Measurements from ENCODE around the gene MYH9.
"Not testable (repeated sequence)": the region's sequence is repeated elsewhere in the genome, so short reads cannot be mapped to it uniquely, and the experiment has no call there.

The MYH9 gene

GRCh38 chr22:36262307-36262706 is 125.5 kb downstream of the MYH9 start:
- not testable (repeated sequence) for DNase-seq

- not testable (repeated sequence) for DNase-seq
Measured at GRCh38 chr22:36261675-36262074, 126.1 kb downstream of the MYH9 start.

GRCh38 chr22:36259615-36260300 is 128.0 kb downstream of the MYH9 start:
- no peak for DNase-seq

- no peak for DNase-seq
Measured at GRCh38 chr22:36258701-36259614, 128.8 kb downstream of the MYH9 start.

GRCh38 chr22:36257948-36258670 is 129.7 kb downstream of the MYH9 start:
- DNase-seq, result peak; percentile 33

- DNase-seq, result no peak
Measured at GRCh38 chr22:36257308-36257707, 130.5 kb downstream of the MYH9 start.

- no peak for DNase-seq
Measured at GRCh38 chr22:36256478-36256877, 131.3 kb downstream of the MYH9 start.

GRCh38 chr22:36255572-36255971 is 132.2 kb downstream of the MYH9 start:
- DNase-seq, result not testable (repeated sequence)

- DNase-seq, result no peak
Measured at GRCh38 chr22:36253523-36254490, 134.0 kb downstream of the MYH9 start.

- DNase-seq, result peak; percentile 73
Measured at GRCh38 chr22:36252754-36253522, 134.8 kb downstream of the MYH9 start, which contains the start of gene APOL1. Gene APOL1 (plus strand): TSS chr22:36253133. CDS start chr22:36254956, 1,823 bp downstream.

GRCh38 chr22:36251979-36252608 is 135.7 kb downstream of the MYH9 start:
- DNase-seq, result not testable (repeated sequence)

- DNase-seq, result not testable (repeated sequence)
Measured at GRCh38 chr22:36250292-36250960, 137.3 kb downstream of the MYH9 start.

- no peak for DNase-seq
Measured at GRCh38 chr22:36249160-36249559, 138.6 kb downstream of the MYH9 start.

- DNase-seq, result no peak
Measured at GRCh38 chr22:36247955-36248354, 139.8 kb downstream of the MYH9 start.

GRCh38 chr22:36246718-36247117 is 141.0 kb downstream of the MYH9 start:
- DNase-seq, result no peak

GRCh38 chr22:36245805-36246356 is 141.9 kb downstream of the MYH9 start:
- no peak for DNase-seq

GRCh38 chr22:36244522-36245391 is 143.0 kb downstream of the MYH9 start:
- no peak for DNase-seq

- no peak for DNase-seq
Measured at GRCh38 chr22:36243986-36244385, 143.8 kb downstream of the MYH9 start.

Data from CD4-positive, alpha-beta T cell treated with Interleukin-10 for 1 hour (primary cell).